ENCODE data around the gene MAL. TPM values are rescaled to one million over a fixed set of nuclear protein-coding genes. Genes with fewer than 3 reads are reported as not detected.

MAL gene
- total and polyA plus RNA-seq, 2 of the 8 experiments (the other 6 are each of a cell fraction or from before 2014, with no cell fraction given): not detected

- DNase-seq (ENCODE audit: low read depth in 1 of 2, low spot score in 2 of 2) (no peak), FAIRE-seq (no peak)
- POLR2A ChIA-PET (ENCODE audit: partially characterized antibody): no interaction called here
- TF ChIP-seq SRF (IDR thresholded peaks at IDR 0.05; ENCODE audit: low read depth, low read length): no peak
- TF ChIP-seq TAF1 (IDR thresholded peaks at IDR 0.05; ENCODE audit: low read depth, low read length): no peak
- TF ChIP-seq HDAC6 (IDR thresholded peaks at IDR 0.05; ENCODE audit: low read depth, low read length): no peak
- TF ChIP-seq EGR1 (IDR thresholded peaks at IDR 0.05; ENCODE audit: borderline replicate concordance, low read depth, low read length): no peak
- TF ChIP-seq FOSL1 (IDR thresholded peaks at IDR 0.05; ENCODE audit: insufficient read depth, low read depth, low read length): no peak
- TF ChIP-seq YY1 (IDR thresholded peaks at IDR 0.05; ENCODE audit: low read depth, low read length): no peak
- TF ChIP-seq SP1 (IDR thresholded peaks at IDR 0.05; ENCODE audit: low read depth, low read length): no peak
- TF ChIP-seq SP4 (IDR thresholded peaks at IDR 0.05; ENCODE audit: low read length): no peak
- TF ChIP-seq KDM5A (IDR thresholded peaks at IDR 0.05; ENCODE audit: low read length): no peak
- TF ChIP-seq BCL11A (IDR thresholded peaks at IDR 0.05; ENCODE audit: low read depth in 2 of 2, low read length in 2 of 2): no peak
- no peak for TF ChIP-seq RXRA (IDR thresholded peaks at IDR 0.05; ENCODE audit: insufficient read depth, low read depth, low read length)
These were observed 8.4 kb upstream of the MAL start for GRCh38 chr2:95017071-95017501.

More at GRCh38 chr2:95017071-95017501, 8.4 kb upstream of the MAL start:
- H3K4me2 ChIP-seq (ENCODE audit: insufficient read depth in 1 of 2, low read depth in 2 of 2, low read length in 2 of 2): no peak overlapping the region
- H2BK12ac ChIP-seq (ENCODE audit: low read depth, low read length): no peak overlapping the region
- no peaks in the 10 kb centered on the region; a peak in 2 of 8 replicates for H3K36me3 ChIP-seq (ENCODE audit: control insufficient read depth in 2 of 4, insufficient read depth in 4 of 4, low read length in 3 of 4)
- no peak overlapping the region for H3K27ac ChIP-seq (ENCODE audit: low read depth, low read length)
- H3K23ac ChIP-seq (ENCODE audit: insufficient read length): no peak overlapping the region
- no peaks in the 10 kb centered on the region for H3K23me2 ChIP-seq (ENCODE audit: low read depth, low read length)
- H3K56ac ChIP-seq (replicated peaks; ENCODE audit: insufficient read length, low read depth, low read length): no peak overlapping the region
- no peak overlapping the region for H3K9ac ChIP-seq (replicated peaks in 1 of 4; ENCODE audit: extremely low read depth in 1 of 4, low read depth in 3 of 4, low read length in 3 of 4)
- H4K91ac ChIP-seq (replicated peaks; ENCODE audit: insufficient read length, low read length): no peak overlapping the region
- H3K9me3 ChIP-seq (ENCODE audit: insufficient read depth in 2 of 2, low read depth in 1 of 2, low read length in 1 of 2): peaks cover 76 to 99% of the 10 kb centered on the region in 2 experiments
- CTCF ChIA-PET (ENCODE audit: partially characterized antibody): no interaction called here
- no peak overlapping the region for H3K18ac ChIP-seq (ENCODE audit: extremely low read depth, low read length)
- H3K4ac ChIP-seq (replicated peaks; ENCODE audit: insufficient read length, low read depth, low read length): no peak overlapping the region
- H3K79me2 ChIP-seq (ENCODE audit: control insufficient read depth in 1 of 2, insufficient read depth in 2 of 2, low read length in 2 of 2): no peaks in the 10 kb centered on the region
- no peak overlapping the region for H2AFZ ChIP-seq (ENCODE audit: low read length)
- peaks cover 0 to 3% (median 0%) of the 10 kb centered on the region in 4 experiments; a peak in 1 of 7 replicates for H3K4me1 ChIP-seq (replicated peaks in 1 of 4; ENCODE audit: control insufficient read depth in 3 of 4, insufficient read depth in 4 of 4, low read length in 3 of 4)
- H2BK120ac ChIP-seq (replicated peaks; ENCODE audit: low read depth, low read length): no peak overlapping the region
- no peak overlapping the region for H2BK15ac ChIP-seq (ENCODE audit: low read length)
- no peak overlapping the region for H3K4me3 ChIP-seq (ENCODE audit: extremely low read depth in 1 of 4, insufficient read depth in 2 of 4, low read depth in 3 of 4, low read length in 4 of 4)
- 83% methylated on average over 9 of the region's 9 CpGs; no CpG with 5 or more reads in 1 of the 2 experiments for WGBS, 2 experiments (ENCODE audit: extremely low coverage in 1 of 2, insufficient coverage in 1 of 2, insufficient read length in 1 of 2, insufficient replicate concordance in 2 of 2, low coverage in 1 of 2, low lambda C conversion rate in 2 of 2, missing lambda C conversion rate in 1 of 2)
- H2BK5ac ChIP-seq (ENCODE audit: low read depth, low read length): no peak overlapping the region
- H3K27me3 ChIP-seq (replicated peaks in 1 of 4; ENCODE audit: control insufficient read depth in 3 of 4, extremely low read depth in 1 of 4, insufficient read depth in 3 of 4, low read length in 3 of 4): no peaks in the 10 kb centered on the region; a peak in 1 of 7 replicates
- no peaks in the 10 kb centered on the region for H4K20me1 ChIP-seq (replicated peaks in 1 of 2; ENCODE audit: control insufficient read depth in 1 of 2, insufficient read depth in 2 of 2, low read length in 2 of 2)
- H4K8ac ChIP-seq (ENCODE audit: extremely low read depth, insufficient read depth, low read length): no peak overlapping the region
- no peaks in the 10 kb centered on the region for H3K79me1 ChIP-seq (ENCODE audit: low read depth, low read length)
- H2AK5ac ChIP-seq (ENCODE audit: low read depth, low read length): no peak overlapping the region
- no peak overlapping the region for H4K5ac ChIP-seq (ENCODE audit: insufficient read length, low read depth, low read length)
- no peak overlapping the region for H2BK20ac ChIP-seq (ENCODE audit: low read length)
- no peak overlapping the region for H3K14ac ChIP-seq (ENCODE audit: insufficient read length)

Data from H1 (cell line).